ENCODE measurements around the gene EPS8L3. TPM values are rescaled to one million over a fixed set of nuclear protein-coding genes. Genes with fewer than 3 reads are reported as not detected.

Gene EPS8L3
- total RNA-seq, 1 experiment from 2014 or later, result not detected

GRCh38 chr1:109728870-109729269, 34.9 kb downstream of the EPS8L3 start:
- no peaks in the 10 kb centered on the region for H3K9me3 ChIP-seq (replicated peaks)
- H3K27ac ChIP-seq, result no peak overlapping the region
- H3K4me1 ChIP-seq, result peaks cover 6% of the 10 kb centered on the region; the same call in 1 of the 2 replicates
- H3K27me3 ChIP-seq, result peaks cover 5% of the 10 kb centered on the region
- DNase-seq, result no peak
- H3K36me3 ChIP-seq, result no peaks in the 10 kb centered on the region
- H3K4me3 ChIP-seq, result no peak overlapping the region

GRCh38 chr1:109726728-109727373, 36.9 kb downstream of the EPS8L3 start:
- no peaks in the 10 kb centered on the region for H3K36me3 ChIP-seq
- peaks cover 5% of the 10 kb centered on the region; the same call in 1 of the 2 replicates for H3K27me3 ChIP-seq
- no peak overlapping the region for H3K4me3 ChIP-seq
- 0 out of 2 replicates have a peak, but pooled peaks cover 3% of the 10 kb centered on the region for H3K4me1 ChIP-seq
- H3K9me3 ChIP-seq (replicated peaks), result no peaks in the 10 kb centered on the region
- DNase-seq, result no peak
- no peak overlapping the region for H3K27ac ChIP-seq

- Histone ChIP-seq H3K27ac (no peak overlapping the region), H3K4me3 (no peak overlapping the region), H3K4me1 (0 out of 2 replicates have a peak, but pooled peaks cover 2% of the 10 kb centered on the region), H3K27me3 (peaks cover 5% of the 10 kb centered on the region; the same call in 1 of the 2 replicates), H3K9me3 (replicated peaks) (no peaks in the 10 kb centered on the region), H3K36me3 (no peaks in the 10 kb centered on the region)
- DNase-seq, result no peak
Observed at GRCh38 chr1:109726007-109726406, 37.7 kb downstream of the EPS8L3 start.

GRCh38 chr1:109725510-109725909, 38.2 kb downstream of the EPS8L3 start:
- H3K9me3 ChIP-seq (replicated peaks), result no peaks in the 10 kb centered on the region
- H3K36me3 ChIP-seq, result no peaks in the 10 kb centered on the region
- peaks cover 5% of the 10 kb centered on the region; the same call in 1 of the 2 replicates for H3K27me3 ChIP-seq
- H3K4me3 ChIP-seq, result no peak overlapping the region
- H3K4me1 ChIP-seq, result no peaks in the 10 kb centered on the region
- no peak for DNase-seq
- no peak overlapping the region for H3K27ac ChIP-seq

GRCh38 chr1:109724933-109725332, 38.8 kb downstream of the EPS8L3 start:
- H3K9me3 ChIP-seq (replicated peaks), result no peaks in the 10 kb centered on the region

GRCh38 chr1:109722908-109723691, 40.6 kb downstream of the EPS8L3 start:
- Histone ChIP-seq H3K4me1 (no peaks in the 10 kb centered on the region), H3K27ac (no peak overlapping the region), H3K4me3 (no peak overlapping the region), H3K36me3 (no peaks in the 10 kb centered on the region), H3K9me3 (replicated peaks) (no peaks in the 10 kb centered on the region), H3K27me3 (no peaks in the 10 kb centered on the region)
- no peak for DNase-seq

More at GRCh38 chr1:109724933-109725332, 38.8 kb downstream of the EPS8L3 start:
- H3K4me1 ChIP-seq, result no peaks in the 10 kb centered on the region
- no peak for DNase-seq
- H3K27me3 ChIP-seq, result peaks cover 5% of the 10 kb centered on the region; the same call in 1 of the 2 replicates
- no peak overlapping the region for H3K4me3 ChIP-seq
- H3K36me3 ChIP-seq, result no peaks in the 10 kb centered on the region
- H3K27ac ChIP-seq, result no peak overlapping the region

GRCh38 chr1:109721971-109722370, 41.8 kb downstream of the EPS8L3 start:
- DNase-seq, result no peak
- H3K27me3 ChIP-seq, result no peaks in the 10 kb centered on the region; the same call in 1 of the 2 replicates
- no peak overlapping the region for H3K4me3 ChIP-seq
- H3K9me3 ChIP-seq (replicated peaks), result no peaks in the 10 kb centered on the region
- H3K4me1 ChIP-seq, result no peaks in the 10 kb centered on the region
- no peak overlapping the region for H3K27ac ChIP-seq
- H3K36me3 ChIP-seq, result no peaks in the 10 kb centered on the region

GRCh38 chr1:109721042-109721441, 42.7 kb downstream of the EPS8L3 start:
- Histone ChIP-seq H3K9me3 (replicated peaks) (no peaks in the 10 kb centered on the region), H3K4me3 (no peak overlapping the region), H3K27me3 (peaks cover 3% of the 10 kb centered on the region; the same call in 1 of the 2 replicates), H3K36me3 (no peaks in the 10 kb centered on the region), H3K27ac (no peak overlapping the region), H3K4me1 (no peaks in the 10 kb centered on the region)
- no peak for DNase-seq

- Histone ChIP-seq H3K4me1 (no peaks in the 10 kb centered on the region), H3K27me3 (peaks cover 3% of the 10 kb centered on the region; the same call in 1 of the 2 replicates), H3K27ac (no peak overlapping the region), H3K36me3 (no peaks in the 10 kb centered on the region), H3K4me3 (no peak overlapping the region), H3K9me3 (replicated peaks) (no peaks in the 10 kb centered on the region)
- DNase-seq, result no peak
Observed at GRCh38 chr1:109719337-109719837, 44.3 kb downstream of the EPS8L3 start.

GRCh38 chr1:109718495-109718894, 45.2 kb downstream of the EPS8L3 start:
- no peak for DNase-seq
- no peaks in the 10 kb centered on the region for H3K9me3 ChIP-seq (replicated peaks)
- no peaks in the 10 kb centered on the region for H3K4me1 ChIP-seq
- no peak overlapping the region for H3K27ac ChIP-seq
- no peak overlapping the region for H3K4me3 ChIP-seq
- H3K27me3 ChIP-seq, result peaks cover 3% of the 10 kb centered on the region; the same call in 1 of the 2 replicates
- no peaks in the 10 kb centered on the region for H3K36me3 ChIP-seq

- no peak overlapping the region for H3K4me3 ChIP-seq
- no peak overlapping the region for H3K27ac ChIP-seq
- no peaks in the 10 kb centered on the region for H3K36me3 ChIP-seq
- DNase-seq, result no peak
- H3K4me1 ChIP-seq, result no peaks in the 10 kb centered on the region
- peaks cover 3% of the 10 kb centered on the region; the same call in 1 of the 2 replicates for H3K27me3 ChIP-seq
- no peaks in the 10 kb centered on the region for H3K9me3 ChIP-seq (replicated peaks)
Observed at GRCh38 chr1:109717729-109718128, 46.0 kb downstream of the EPS8L3 start.

- DNase-seq, result no peak
- Histone ChIP-seq H3K9me3 (replicated peaks) (no peaks in the 10 kb centered on the region), H3K36me3 (no peaks in the 10 kb centered on the region), H3K4me1 (no peaks in the 10 kb centered on the region), H3K4me3 (no peak overlapping the region), H3K27me3 (peaks cover 3% of the 10 kb centered on the region; the same call in 1 of the 2 replicates), H3K27ac (no peak overlapping the region)
Observed at GRCh38 chr1:109716570-109717090, 47.1 kb downstream of the EPS8L3 start.

GRCh38 chr1:109716121-109716520, 47.6 kb downstream of the EPS8L3 start:
- H3K4me3 ChIP-seq, result no peak overlapping the region
- no peaks in the 10 kb centered on the region for H3K36me3 ChIP-seq
- no peak for DNase-seq
- H3K4me1 ChIP-seq, result no peaks in the 10 kb centered on the region
- H3K27me3 ChIP-seq, result peaks cover 3% of the 10 kb centered on the region; the same call in 1 of the 2 replicates
- no peaks in the 10 kb centered on the region for H3K9me3 ChIP-seq (replicated peaks)
- H3K27ac ChIP-seq, result no peak overlapping the region

- Histone ChIP-seq H3K27me3 (peaks cover 3% of the 10 kb centered on the region; the same call in 1 of the 2 replicates), H3K4me3 (no peak overlapping the region), H3K9me3 (replicated peaks) (no peaks in the 10 kb centered on the region), H3K27ac (no peak overlapping the region), H3K36me3 (no peaks in the 10 kb centered on the region), H3K4me1 (no peaks in the 10 kb centered on the region)
- DNase-seq, result no peak
Observed at GRCh38 chr1:109714661-109715372, 48.9 kb downstream of the EPS8L3 start.

Data from SJCRH30 (cell line).